Activated T-helper 1 cell treated with Interleukin-2 at 50 U/mL for 16 hours (primary cell): ENCODE results near the gene TMPRSS13.
"Not testable (repeated sequence)": the region's sequence is repeated elsewhere in the genome, so short reads cannot be mapped to it uniquely, and the experiment has no call there.

Experiments used
- DNase-seq: peaks from one replicate; pipeline ENCODE4 v3.0.0-alpha.2; 2020; ENCODE audit warnings: low read depth

The TMPRSS13 gene

DNA sequence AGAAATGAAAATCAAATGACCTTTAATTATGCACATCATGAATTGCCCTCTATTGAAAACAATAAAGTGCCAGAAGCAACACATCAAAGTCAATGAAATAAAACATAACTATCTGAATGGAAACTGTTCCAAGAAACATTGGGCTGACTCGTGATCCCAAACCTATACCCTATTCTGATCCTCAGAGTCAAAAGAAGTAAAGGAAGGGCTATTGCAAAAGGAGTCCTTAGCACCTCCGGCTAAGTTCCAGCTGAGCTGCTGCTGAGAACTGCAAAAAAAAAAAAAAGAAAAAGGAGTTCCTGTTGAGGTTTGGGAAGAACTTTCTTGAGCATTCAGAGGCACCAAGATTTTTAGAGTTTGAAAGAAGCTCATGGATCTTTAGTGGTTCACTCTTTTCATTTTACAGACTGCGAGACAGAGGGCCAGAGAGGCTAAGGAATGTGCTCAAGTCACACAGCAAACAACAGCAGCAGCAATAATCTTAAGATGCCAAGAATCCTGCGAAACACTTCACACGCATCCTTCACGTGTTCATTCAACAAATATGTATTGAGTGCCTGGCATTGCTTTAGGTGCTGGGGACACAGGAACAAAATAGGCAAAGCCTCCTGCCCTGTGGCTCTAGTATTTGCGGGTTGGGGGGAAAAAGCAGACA, 841 bp upstream of the TMPRSS13 start:
- DNase-seq: no peak

DNA sequence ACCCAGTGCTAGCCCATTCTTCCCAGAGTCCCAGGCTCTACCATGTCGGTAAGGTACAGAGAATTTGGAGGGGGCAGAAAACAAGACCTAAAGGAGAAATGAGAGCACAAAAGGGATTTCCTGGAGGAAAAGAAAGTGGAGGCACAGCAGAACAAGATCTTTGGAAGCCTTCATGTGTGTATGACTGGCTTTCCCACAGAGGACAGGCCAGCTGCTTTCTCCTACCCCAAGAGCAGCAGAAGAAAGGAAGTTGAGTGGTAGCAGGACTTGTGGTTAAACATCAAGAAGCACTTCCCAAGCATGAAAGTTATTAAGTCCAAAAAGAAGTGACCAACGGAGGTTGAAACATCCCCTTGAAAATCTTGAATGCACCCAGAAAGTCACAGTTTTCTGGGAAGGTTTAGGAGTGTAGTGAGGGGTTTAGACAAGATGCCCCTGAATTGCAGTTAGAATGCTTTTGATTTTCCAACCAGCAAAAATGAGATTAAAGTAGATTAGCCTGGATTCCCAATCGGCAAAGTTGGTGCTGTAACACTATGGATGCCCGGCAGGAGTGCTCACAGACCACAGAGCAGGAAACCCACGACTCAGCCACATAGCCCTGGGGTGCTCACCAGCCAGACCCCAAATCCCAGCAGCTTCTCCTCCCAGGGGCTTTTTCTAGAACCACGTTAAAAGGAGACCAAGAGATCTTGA, 608 bp downstream of the TMPRSS13 start:
- no peak for DNase-seq

DNA sequence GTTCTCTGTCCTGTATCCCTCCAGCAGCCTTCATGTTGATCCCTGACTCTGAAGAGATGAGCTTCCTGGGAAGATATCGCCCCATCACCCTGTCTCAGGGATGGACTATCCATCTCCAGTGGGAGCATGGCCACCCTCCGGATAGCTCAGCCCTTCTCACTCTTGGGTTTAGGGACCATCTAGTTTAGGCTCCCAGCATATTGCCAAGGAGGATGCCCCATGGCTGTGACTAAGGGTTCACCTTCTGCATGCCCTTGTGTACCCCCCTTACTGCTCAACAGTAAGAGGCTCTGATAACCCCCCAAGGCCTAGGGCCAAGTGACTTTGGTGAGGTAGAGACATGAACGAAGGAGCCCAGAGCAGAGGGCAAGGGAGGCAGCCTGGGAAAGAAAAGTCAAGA, 1.3 kb downstream of the TMPRSS13 start:
- DNase-seq: no peak

DNA sequence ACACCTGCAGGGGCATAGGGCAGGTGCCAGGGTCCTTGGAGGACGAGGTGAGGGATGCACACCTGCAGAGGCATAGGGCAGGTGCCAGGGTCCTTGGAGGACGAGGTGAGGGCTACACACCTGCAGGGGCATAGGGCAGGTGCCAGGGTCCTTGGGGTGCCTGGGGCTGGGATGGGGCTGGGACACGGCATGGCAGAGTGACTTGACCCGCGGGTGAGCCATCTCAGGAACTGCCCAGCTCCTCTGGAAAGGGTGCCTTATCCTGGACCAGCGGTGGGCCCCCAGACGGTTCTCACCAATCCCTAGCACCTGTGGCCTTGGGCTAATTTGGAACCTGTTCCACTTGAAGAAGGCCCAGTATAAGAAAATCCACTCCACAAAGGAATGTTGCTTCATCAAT, 3.0 kb downstream of the TMPRSS13 start:
- not testable (repeated sequence) for DNase-seq

DNA sequence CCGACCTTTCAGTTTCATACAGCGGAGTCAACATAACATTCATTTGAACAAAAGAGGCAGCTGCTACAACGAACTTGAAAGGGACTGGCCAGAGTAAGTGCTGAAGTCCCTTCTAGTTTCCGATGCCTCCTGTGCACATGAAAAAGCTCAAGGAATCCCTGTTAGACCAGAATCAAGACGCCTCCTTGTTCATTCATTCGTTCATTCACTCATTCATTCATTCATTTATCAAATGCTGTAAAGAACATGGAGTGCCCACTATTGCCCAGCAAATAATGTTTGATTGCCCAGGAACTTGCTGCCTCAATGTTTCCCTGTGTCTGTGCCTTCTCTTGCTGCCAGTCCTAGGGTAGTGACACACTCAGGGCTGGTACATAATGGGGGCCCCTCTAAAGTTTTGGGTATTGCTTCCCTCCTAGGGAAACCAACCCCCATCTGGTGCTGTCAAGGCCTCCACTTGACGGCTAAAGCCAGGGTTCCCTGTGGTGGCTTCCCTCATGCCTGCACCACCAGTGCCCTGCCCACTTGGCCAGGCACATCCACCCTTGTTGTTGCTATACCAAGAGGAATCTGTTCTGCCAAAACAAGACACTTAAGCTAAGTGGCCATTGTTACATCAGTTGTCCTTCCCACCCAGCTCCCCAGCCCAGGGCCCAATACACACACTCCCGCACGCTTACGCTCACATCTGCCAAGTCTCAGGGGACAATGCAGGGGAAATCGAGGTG, 3.8 kb downstream of the TMPRSS13 start:
- no peak for DNase-seq

DNA sequence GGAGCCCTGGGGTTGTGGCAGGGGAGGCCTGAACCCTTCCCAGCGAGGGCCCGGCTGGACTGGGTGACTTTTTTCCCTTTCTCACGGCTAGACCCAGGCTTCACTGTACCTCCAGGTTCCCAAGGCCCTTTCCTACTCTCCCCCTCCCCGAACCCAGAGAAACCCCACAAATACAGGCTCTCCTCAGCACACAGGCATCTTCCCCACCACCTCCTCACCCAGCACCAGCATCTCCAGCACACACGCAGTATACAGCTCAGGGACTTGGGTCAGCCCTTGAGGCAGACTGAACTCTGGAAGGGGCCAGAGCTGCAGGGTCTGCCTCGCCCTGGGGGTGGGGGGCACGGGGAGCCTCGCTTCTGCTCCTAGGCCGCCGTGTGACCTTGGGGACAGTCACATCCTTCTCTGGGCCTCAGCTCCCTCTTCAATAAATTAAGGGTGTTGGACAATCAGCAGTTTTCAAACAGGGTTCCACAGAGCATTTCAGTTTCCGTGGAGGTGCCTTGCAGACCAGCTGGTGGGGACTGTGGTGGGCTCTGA, 4.5 kb downstream of the TMPRSS13 start:
- no peak for DNase-seq

DNA sequence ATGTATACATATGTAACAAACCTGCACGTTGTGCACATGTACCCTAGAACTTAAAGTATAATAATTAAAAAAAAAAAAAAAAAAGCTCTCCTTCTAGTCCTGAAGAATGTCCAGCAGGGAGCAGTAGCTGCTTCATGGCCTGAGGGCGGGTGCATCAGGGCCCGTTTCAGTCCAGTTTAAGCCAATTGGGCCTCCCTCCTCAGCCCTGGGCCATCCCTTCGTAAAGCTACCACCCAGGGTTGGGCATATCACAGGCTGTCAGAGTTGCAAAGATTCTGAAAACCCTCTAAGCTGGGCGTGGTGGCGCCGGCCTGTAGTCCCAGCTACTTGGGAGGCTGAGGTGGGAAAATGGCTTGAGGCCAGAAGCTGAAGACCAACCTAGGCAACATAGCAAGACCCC, 5.4 kb downstream of the TMPRSS13 start:
- DNase-seq: no peak

DNA sequence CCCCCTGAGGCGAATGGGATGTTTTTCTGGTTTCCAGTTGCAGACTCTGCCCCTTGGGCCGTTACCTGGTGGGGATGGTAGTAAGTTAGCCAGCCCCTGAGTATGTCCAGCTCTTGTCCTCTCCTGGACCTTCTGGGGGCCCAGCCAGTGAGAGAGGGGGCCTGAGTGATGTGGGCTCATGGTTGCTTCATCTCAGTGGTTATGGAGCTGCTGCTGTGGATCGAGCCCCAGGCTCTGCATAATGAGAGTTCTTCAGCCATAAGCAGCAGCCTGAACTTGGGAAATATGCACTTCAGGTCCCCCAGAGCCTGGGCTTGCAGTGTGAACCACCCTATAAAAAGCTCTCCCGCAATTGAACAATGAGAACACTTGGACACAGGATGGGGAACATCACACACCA, 5.9 kb downstream of the TMPRSS13 start:
- DNase-seq: no peak

DNA sequence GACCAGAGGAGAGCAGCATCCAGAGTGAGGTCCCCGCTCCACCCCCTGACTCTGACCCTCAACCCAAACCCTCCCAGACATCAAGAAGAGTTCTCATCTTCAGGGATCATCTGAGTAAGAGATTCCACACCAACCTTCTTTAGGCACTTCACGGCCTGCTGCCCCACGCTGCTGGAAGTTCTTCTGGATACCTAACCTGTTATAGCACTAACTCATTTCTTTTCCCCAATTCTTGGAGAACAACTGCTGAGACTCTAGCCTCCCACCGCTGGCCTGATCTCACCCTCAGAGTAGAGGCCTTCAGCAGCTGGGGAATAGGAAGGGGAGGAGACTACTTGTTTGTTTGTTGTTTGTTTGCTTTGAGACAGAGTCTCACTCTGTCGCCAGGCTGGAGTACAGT, 7.3 kb downstream of the TMPRSS13 start:
- no peak for DNase-seq

DNA sequence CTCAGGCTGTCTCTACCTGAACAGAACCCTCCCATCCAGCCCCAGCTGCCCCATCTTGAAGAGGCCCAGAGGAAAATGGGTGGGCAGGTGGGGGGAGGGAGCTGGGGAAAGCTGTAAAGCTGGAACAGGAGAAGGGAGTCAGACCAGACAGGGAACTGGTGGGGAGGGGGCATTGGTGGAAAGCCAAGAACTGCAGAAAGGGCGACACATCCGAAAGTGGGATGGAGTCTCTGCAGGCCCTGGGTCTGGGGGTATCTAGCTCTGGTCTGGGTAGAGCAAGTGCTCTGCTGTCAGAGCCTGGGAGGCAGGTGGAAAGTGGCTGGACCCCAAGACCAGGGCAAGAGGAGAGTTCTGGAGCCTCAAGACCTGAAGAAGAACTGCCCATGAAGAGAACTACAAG, 7.7 kb downstream of the TMPRSS13 start:
- DNase-seq: no peak

DNA sequence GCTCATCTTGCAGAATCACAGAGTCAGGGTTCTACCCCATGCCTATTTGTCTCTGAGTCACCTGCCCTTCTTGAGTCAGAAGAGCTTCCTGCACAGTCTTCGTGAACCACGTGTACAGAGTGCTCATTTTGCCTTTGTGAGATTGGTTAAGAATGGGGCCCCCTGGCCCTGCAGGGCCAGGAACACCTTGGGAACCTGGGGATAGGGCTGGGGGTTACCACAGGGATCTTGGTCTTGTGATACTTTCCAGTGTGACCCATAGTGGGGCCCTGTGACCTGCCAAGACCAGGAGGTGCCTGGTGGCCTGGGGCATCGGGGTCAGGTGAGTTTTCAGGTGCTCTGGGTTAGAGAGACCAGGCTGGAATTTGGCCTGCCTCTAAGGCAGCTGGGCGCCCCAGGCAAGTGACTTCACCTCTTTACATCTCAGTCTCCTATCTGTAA, 9.4 kb downstream of the TMPRSS13 start:
- no peak for DNase-seq

DNA sequence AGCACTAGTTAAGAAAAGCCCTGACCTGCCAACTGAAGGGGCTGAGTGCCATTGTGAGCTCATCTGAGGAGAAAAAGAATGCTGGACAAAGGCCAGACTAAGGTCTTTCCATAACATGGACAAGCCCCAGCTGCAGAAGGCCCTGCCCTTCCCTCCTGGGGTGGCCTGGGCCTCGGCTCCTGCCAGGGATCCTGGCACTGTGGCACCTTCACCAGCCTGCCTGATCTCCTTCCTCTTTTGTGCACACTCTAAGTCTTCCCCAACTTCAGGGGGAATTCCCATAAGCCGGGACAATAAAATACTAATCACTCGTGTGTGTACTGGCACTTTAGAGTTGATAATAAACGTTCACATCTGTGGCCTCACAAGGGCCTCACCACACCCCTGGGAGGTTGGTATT, 9.9 kb downstream of the TMPRSS13 start:
- DNase-seq: no peak

DNA sequence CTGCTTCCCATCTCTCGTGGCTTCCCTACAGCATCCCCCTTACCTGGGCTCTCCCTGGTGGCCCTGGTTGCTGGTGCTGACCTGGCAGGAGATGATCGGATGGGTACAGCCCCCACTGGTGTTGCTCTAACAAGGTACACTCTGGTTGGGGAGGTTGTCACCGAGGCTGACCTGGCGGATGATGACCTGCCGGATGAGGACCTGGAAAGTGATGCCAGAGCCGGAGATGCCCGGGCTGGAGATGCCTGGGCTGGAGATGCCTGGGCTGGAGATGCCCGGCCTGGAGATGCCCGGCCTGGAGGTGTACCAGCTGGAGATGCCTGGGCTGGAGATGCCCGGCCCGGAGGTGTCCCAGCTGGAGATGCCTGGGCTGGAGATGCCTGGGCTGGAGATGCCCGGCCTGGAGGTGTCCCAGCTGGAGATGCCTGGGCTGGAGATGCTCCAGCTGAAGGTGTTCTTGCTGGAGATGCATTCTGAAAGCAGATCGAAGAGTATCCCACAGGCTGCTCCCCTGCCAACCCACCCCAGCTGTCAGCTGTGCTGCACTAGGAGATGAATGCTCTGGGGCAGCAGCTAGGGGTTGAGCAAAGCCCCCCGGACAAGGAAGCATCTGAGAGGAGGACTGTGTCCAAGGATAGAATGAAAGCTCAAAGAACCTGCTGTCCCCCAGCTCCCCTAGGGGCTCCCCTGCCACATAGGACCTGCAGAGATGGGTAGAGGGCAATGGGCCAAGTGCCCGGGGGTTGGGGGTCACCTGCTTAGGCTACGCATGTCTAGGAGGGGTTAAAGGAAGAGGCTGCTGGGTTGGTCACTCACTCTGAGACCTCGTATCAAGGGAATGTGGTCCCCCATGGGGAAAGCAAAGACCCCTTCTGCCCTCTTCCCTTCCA, 10.6 kb downstream of the TMPRSS13 start:
- DNase-seq: no peak

DNA sequence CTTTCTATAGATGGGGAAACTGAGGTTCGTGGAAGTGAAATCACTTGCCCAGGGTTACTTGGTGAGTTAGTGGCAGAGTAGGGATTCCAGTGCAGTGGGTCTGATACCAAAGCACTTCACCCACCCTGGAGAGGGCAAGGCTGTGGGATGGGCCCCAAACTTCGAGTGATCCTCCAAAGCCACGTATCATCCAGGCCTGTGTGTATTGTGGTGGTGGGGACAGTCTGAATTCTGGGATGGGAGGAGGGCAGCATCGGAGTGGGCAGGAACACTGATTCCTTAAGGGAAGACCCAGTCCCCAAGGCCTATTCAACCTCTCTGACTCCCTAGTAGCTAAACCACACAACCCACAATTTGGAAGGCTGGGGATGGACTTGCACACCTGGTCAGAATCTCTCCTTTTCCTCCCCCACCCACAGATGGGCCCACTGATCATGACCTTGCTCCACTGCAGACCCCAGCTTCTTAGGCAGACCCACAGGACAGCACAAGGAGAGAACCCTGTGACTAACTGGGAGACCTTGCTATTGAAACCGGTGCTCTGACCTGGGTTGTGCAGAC, 11.5 kb downstream of the TMPRSS13 start:
- no peak for DNase-seq

DNA sequence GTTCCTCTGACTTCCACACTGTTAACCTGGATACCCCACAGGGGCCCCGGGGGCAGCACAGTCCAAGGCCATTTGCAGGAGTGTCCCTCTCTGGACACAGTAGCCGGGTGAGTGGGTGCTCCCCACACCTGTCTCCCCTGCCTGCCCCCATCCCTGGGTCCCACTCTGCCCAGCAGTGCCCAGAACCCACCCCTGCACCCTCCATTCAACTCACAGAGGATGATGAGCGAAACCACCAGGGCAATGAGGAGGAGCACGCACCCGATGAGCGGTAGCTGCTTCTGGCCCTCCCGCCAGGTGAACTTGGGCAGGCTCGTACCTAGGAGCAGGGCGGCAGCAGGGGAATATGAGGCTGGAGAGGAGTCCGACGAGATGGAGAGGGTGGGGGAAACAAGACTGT, 12.2 kb downstream of the TMPRSS13 start:
- no peak for DNase-seq

DNA sequence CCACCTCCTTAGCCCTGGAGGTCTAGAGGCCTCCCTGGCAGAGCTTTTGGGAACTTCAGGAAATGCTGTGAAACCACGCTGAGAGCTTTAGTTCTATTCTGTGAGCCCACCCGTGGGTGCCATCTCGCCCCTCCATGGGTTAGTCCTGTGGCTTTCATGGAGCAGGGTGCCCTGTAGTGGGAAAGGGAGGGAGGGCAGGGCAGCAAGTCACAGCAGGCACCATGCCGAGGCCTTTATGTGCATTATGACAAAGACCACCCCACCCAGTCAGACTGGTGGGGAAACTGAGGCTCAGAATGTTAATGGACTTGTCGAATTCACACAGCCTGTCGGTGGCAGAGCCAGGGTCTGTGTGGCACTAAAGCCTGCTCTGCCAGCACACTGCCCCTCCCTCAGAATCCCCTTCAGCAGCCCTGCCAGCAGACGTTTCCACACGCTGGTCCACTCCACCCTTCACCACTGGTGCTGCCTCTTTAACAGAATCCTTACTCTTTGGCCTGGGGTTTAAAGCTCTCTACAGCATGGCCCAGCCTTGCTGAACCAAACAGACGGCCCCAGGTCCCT, 13.4 kb downstream of the TMPRSS13 start:
- DNase-seq: no peak

DNA sequence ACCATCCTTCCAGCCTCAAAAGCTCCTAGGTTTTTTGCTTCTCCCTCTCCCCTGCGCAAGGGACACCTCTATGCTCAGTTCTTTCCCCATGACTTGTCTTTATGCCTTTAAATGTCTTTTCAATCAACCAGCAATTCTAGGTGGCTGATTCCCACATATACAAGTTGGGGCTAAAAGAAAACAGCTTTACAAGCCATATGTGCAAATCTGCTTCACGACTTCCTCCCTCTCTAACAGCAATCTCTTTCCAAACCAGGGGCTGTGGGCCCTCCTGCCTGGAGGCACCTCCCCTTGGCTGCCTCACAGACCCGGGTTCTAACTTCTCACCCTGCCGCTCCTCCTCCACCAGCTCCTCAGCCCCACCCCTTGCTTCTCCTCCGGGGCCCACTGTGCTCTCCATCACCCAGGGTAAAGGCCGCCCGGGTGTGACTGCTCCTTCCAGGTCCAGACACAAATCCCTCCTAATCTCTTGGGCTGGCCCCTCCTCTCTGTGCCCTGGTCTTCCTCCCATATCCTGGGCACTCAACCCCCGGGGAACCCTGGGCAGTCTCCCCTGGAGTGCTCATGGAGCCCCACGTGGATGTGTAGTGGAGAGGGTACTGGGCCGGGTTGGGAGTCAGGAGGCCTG, 14.1 kb downstream of the TMPRSS13 start:
- DNase-seq: no peak

DNA sequence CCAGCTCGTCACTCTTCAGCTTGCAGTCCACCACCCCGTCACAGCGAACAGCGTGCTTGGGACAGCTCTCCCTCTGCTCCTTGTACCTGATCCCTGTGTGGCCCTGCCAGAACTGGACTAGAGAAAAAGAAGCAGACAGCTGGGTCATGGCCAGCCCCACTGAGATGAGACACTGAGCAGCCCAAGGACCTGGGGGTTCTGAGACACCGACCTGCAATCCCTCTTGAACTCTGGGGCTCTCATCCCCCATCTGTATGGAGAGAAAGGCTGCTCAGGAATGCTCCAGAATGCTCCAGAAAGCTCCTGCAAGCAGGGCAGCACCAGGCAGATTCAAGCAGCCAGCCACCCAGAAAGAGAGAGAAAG, 14.8 kb downstream of the TMPRSS13 start:
- DNase-seq: no peak

DNA sequence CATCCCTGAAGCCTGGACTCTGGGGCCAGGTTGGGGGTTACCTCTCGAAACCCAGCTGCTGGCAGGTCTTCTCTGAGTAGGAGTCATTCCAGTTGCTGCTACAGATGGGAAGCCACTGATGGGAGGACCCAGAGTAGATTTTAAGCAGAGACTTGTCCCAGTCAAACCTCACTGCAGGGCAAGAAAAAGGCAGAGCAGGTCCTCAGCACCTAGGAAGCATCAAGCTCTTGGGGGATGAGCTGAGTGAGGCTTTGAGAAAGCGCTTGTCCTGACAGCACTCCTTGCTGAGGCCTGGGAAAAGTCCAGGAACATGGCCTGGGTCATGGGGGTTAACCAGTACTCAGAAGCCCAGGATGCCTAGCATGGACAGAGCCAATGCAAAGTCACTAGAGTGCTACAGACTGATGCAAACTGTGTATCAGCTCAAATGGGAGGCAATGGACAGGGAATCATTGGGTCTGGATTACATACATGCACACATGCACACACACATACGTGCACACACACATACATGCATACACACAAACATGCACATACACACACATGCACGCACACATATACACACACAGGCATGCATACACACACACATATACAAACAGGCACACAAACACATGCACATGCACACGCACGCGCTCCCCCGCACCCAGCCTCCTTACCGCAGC, 15.3 kb downstream of the TMPRSS13 start:
- no peak for DNase-seq

DNA sequence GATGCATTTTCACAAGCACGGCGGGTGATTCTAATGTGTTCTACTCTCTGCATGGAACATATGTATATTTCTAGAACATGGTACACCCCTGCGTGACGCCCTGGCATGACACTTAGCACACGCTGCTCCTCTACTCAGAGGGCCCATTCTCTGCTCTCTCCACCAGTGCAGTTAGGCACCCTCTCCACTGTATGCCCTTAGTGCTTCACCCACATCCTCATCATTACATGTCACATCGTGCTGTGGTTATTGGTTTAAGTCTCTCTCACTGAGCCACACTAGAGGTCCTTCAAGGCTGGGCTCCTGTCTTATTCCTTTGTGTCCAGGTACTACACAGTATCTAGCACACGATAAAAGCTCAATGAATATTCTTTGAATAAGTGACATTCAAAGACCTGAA, 16.7 kb downstream of the TMPRSS13 start:
- DNase-seq: no peak
